Brain microvascular endothelial cell (primary cell): ENCODE measurements around the gene TSC22D1.
A peak's percentile ranks its signal among the peaks of the same experiment; 100 is the strongest.

Experiments
- DNase-seq: peaks from one replicate; pipeline ENCODE4 v3.0.0-alpha.2; 2020
- H3K27ac ChIP-seq: fragments of 250-450 bp; sonication (Bioruptor Pico); 2 replicates; pipeline ENCODE4 v1.5.1; 2020; ENCODE audit warnings: mild to moderate bottlenecking, moderate library complexity
- H3K27me3 ChIP-seq: fragments of 250-450 bp; sonication (Bioruptor Pico); replicated peaks from 2 replicates; pipeline ENCODE4 v1.5.1; 2020; ENCODE audit warnings: mild to moderate bottlenecking
- H3K36me3 ChIP-seq: fragments of 250-450 bp; sonication (Bioruptor Pico); replicated peaks from 2 replicates; pipeline ENCODE4 v1.5.1; 2020; ENCODE audit warnings: mild to moderate bottlenecking
- H3K4me3 ChIP-seq: 2 replicates; pipeline ENCODE4 v1.5.1; 2011; ENCODE audit warnings: low read depth, mild to moderate bottlenecking, control low read depth, low read length, moderate library complexity
- CTCF ChIP-seq: IDR thresholded peaks from 2 replicates; pipeline ENCODE4 v1.5.1; 2011; ENCODE audit warnings: low read depth, mild to moderate bottlenecking, moderate library complexity, low read length, control low read depth, inconsistent platforms; ENCODE audit errors: missing control alignments
- in situ Hi-C: cut with HindIII; loops from 2 replicates; pipeline ENCODE4 v1.10.0; 2017; ENCODE audit warnings: low sequenced_read_pairs, low pct_ligation_motif_present

TSC22D1 gene

GRCh38 chr13:44487989-44488388, 88.1 kb downstream of the TSC22D1 start:
- Histone ChIP-seq H3K27me3 (no peaks in the 10 kb centered on the region), H3K4me3 (no peak overlapping the region), H3K27ac (no peak overlapping the region), H3K36me3 (no peaks in the 10 kb centered on the region)
- TF ChIP-seq CTCF: no peak
- DNase-seq: no peak
- in situ Hi-C loops: no loop called here

- Histone ChIP-seq H3K4me3 (no peak overlapping the region), H3K27me3 (no peaks in the 10 kb centered on the region), H3K27ac (no peak overlapping the region), H3K36me3 (no peaks in the 10 kb centered on the region)
- no peak for DNase-seq
- in situ Hi-C loops: no loop called here
- no peak for TF ChIP-seq CTCF
These were observed 91.5 kb downstream of the TSC22D1 start for GRCh38 chr13:44484562-44485138.

- DNase-seq: no peak
- in situ Hi-C loops: loop anchor here (25.0 kb wide), 1 partner anchor 562 kb away; no protein-coding TSS in a partner anchor
- no peak overlapping the region for H3K4me3 ChIP-seq
- no peaks in the 10 kb centered on the region for H3K36me3 ChIP-seq
- no peak for TF ChIP-seq CTCF
- H3K27ac ChIP-seq: no peak overlapping the region
- no peaks in the 10 kb centered on the region for H3K27me3 ChIP-seq
These were observed 101.8 kb downstream of the TSC22D1 start for GRCh38 chr13:44474122-44474910.

- DNase-seq: peak; percentile 52
- no peak for TF ChIP-seq CTCF
- no peak overlapping the region for H3K4me3 ChIP-seq
- peak overlapping the region; percentile 16 for H3K27ac ChIP-seq
- no peaks in the 10 kb centered on the region for H3K36me3 ChIP-seq
- in situ Hi-C loops: loop anchor here (25.0 kb wide), 1 partner anchor 559 kb away; no protein-coding TSS in a partner anchor
- H3K27me3 ChIP-seq: no peaks in the 10 kb centered on the region
These were observed 104.4 kb downstream of the TSC22D1 start for GRCh38 chr13:44471686-44472085.

- TF ChIP-seq CTCF: peak; percentile 7
- H3K4me3 ChIP-seq: no peak overlapping the region
- H3K36me3 ChIP-seq: no peaks in the 10 kb centered on the region
- H3K27ac ChIP-seq: peak overlapping the region; percentile 16
- in situ Hi-C loops: loop anchor here (25.0 kb wide), 1 partner anchor 559 kb away; no protein-coding TSS in a partner anchor
- DNase-seq: no peak
- no peaks in the 10 kb centered on the region for H3K27me3 ChIP-seq
These were observed 105.2 kb downstream of the TSC22D1 start for GRCh38 chr13:44470638-44471562.
